AML-193 (cell line): ENCODE data around the gene USP10.

Source experiments
- DNase-seq, 2 experiments: peaks; one replicate each; lab custom pipeline; 2025; lab: John Stamatoyannopoulos, UW

USP10 gene

GRCh38 chr16:84769416-84769815 is 69.6 kb downstream of the USP10 start:
- DNase-seq = no peak

- DNase-seq = no peak
Measured at GRCh38 chr16:84773312-84773711, 73.5 kb downstream of the USP10 start.

- peak; percentile 71 to 76 for DNase-seq
Measured at GRCh38 chr16:84774810-84775209, 75.0 kb downstream of the USP10 start.

- no peak for DNase-seq
Measured at GRCh38 chr16:84775262-84775810, 75.5 kb downstream of the USP10 start.

- no peak for DNase-seq
Measured at GRCh38 chr16:84777435-84777834, 77.6 kb downstream of the USP10 start.

GRCh38 chr16:84778720-84779119 is 78.9 kb downstream of the USP10 start:
- DNase-seq = no peak

- DNase-seq = no peak
Measured at GRCh38 chr16:84780063-84780462, 80.3 kb downstream of the USP10 start.

GRCh38 chr16:84780544-84781376 is 81.0 kb downstream of the USP10 start:
- DNase-seq = no peak

GRCh38 chr16:84782846-84783245 is 83.0 kb downstream of the USP10 start:
- no peak for DNase-seq

- no peak for DNase-seq
Measured at GRCh38 chr16:84785843-84786581, 86.2 kb downstream of the USP10 start.

GRCh38 chr16:84786605-84787262 is 86.9 kb downstream of the USP10 start:
- no peak for DNase-seq

GRCh38 chr16:84787263-84787622 is 87.4 kb downstream of the USP10 start:
- DNase-seq = no peak

GRCh38 chr16:84788920-84789391 is 89.2 kb downstream of the USP10 start:
- no peak for DNase-seq

GRCh38 chr16:84789431-84789830 is 89.6 kb downstream of the USP10 start:
- no peak for DNase-seq

GRCh38 chr16:84790301-84790700 is 90.5 kb downstream of the USP10 start:
- no peak for DNase-seq

- no peak for DNase-seq
Measured at GRCh38 chr16:84791088-84791487, 91.3 kb downstream of the USP10 start.

GRCh38 chr16:84791501-84791900 is 91.7 kb downstream of the USP10 start:
- no peak for DNase-seq

GRCh38 chr16:84794186-84794585 is 94.4 kb downstream of the USP10 start:
- no peak for DNase-seq

- DNase-seq = no peak
Measured at GRCh38 chr16:84794626-84795025, 94.8 kb downstream of the USP10 start.

GRCh38 chr16:84795329-84796053 is 95.7 kb downstream of the USP10 start:
- no peak for DNase-seq

- no peak for DNase-seq
Measured at GRCh38 chr16:84800158-84800978, 100.6 kb downstream of the USP10 start.
